DOHH2 (cell line): ENCODE results near the gene DCUN1D1.

Experiments used
- H3F3A ChIP-seq: fragments of 200-600 bp; sonication (generic), shearing (Covaris generic); 2 replicates; pipeline ENCODE4 v1.6.0; 2016; ENCODE audit warnings: antibody characterized with exemption, mild to moderate bottlenecking; ENCODE audit not compliant: control insufficient read depth, insufficient read depth
- H3K27ac ChIP-seq: fragments of 200-600 bp; sonication (generic); 2 replicates; pipeline ENCODE4 v1.5.1; 2014; ENCODE audit warnings: low read depth, mild to moderate bottlenecking, low read length, moderate library complexity
- H3K27me3 ChIP-seq: fragments of 200-600 bp; sonication (generic); 2 replicates; pipeline ENCODE4 v1.6.1; 2014; ENCODE audit warnings: mild to moderate bottlenecking, low read length, mixed read lengths; ENCODE audit not compliant: control insufficient read depth
- H3K36me3 ChIP-seq: fragments of 200-600 bp; sonication (generic); 2 replicates; pipeline ENCODE4 v1.6.1; 2014; ENCODE audit warnings: mild to moderate bottlenecking, low read length, moderate library complexity, mixed read lengths; ENCODE audit not compliant: control insufficient read depth
- H3K4me1 ChIP-seq: fragments of 200-600 bp; sonication (generic); 2 replicates; pipeline ENCODE4 v1.6.1; 2014; ENCODE audit warnings: mild to moderate bottlenecking, low read length, mixed read lengths; ENCODE audit not compliant: control insufficient read depth
- H3K4me2 ChIP-seq: fragments of 200-600 bp; sonication (generic); 2 replicates; pipeline ENCODE4 v1.6.0; 2014; ENCODE audit warnings: mild to moderate bottlenecking, low read length, moderate library complexity
- H3K4me3 ChIP-seq: fragments of 200-600 bp; sonication (generic); 2 replicates; pipeline ENCODE4 v1.5.1; 2014; ENCODE audit warnings: mild to moderate bottlenecking, low read length, mixed read lengths
- H3K79me2 ChIP-seq: fragments of 200-600 bp; sonication (generic); 2 replicates; pipeline ENCODE4 v1.6.1; 2014; ENCODE audit warnings: mild to moderate bottlenecking, low read length, mixed read lengths; ENCODE audit not compliant: control insufficient read depth
- H3K9me2 ChIP-seq: fragments of 200-600 bp; sonication (generic); replicated peaks from 2 replicates; pipeline ENCODE4 v1.6.1; 2014; ENCODE audit warnings: mild to moderate bottlenecking, low read length, mixed read lengths; ENCODE audit not compliant: control insufficient read depth
- H3K9me3 ChIP-seq: fragments of 200-600 bp; sonication (generic); 2 replicates; pipeline ENCODE4 v1.6.1; 2014; ENCODE audit warnings: antibody characterized with exemption, low read length, mixed read lengths; ENCODE audit not compliant: control insufficient read depth, insufficient read depth
- H4K20me1 ChIP-seq: fragments of 200-600 bp; sonication (generic); 2 replicates; pipeline ENCODE4 v1.6.0; 2014; ENCODE audit warnings: low read depth, mild to moderate bottlenecking, antibody characterized with exemption, low read length, moderate library complexity; ENCODE audit not compliant: control insufficient read depth, insufficient read depth
- CTCF ChIP-seq: fragments of 200-600 bp; sonication (generic); IDR thresholded peaks from one replicate; pipeline ENCODE4 v1.5.1; 2014; ENCODE audit warnings: antibody characterized with exemption, mild to moderate bottlenecking, low read depth, low read length; ENCODE audit not compliant: poor library complexity, severe bottlenecking
- EZH2phosphoT487 ChIP-seq: fragments of 200-600 bp; sonication (generic); IDR thresholded peaks from 2 replicates; pipeline ENCODE4 v1.6.1; 2017; ENCODE audit warnings: borderline replicate concordance, mild to moderate bottlenecking, antibody characterized with exemption, low read length, moderate library complexity, mixed read lengths

DCUN1D1 gene

GRCh38 chr3:182919866-182920357, 60.4 kb downstream of the DCUN1D1 start:
- no peak for TF ChIP-seq EZH2phosphoT487
- no peak for TF ChIP-seq CTCF
- Histone ChIP-seq H3K4me1 (peaks cover 3% of the 10 kb centered on the region; the same call in 1 of the 2 replicates), H3K27me3 (no peaks in the 10 kb centered on the region), H3K27ac (no peak overlapping the region), H3F3A (no peaks in the 10 kb centered on the region), H3K4me2 (no peak overlapping the region), H4K20me1 (no peaks in the 10 kb centered on the region), H3K79me2 (no peaks in the 10 kb centered on the region), H3K9me2 (no peaks in the 10 kb centered on the region), H3K36me3 (peaks cover 7% of the 10 kb centered on the region), H3K9me3 (no peaks in the 10 kb centered on the region), H3K4me3 (no peak overlapping the region)

DNA sequence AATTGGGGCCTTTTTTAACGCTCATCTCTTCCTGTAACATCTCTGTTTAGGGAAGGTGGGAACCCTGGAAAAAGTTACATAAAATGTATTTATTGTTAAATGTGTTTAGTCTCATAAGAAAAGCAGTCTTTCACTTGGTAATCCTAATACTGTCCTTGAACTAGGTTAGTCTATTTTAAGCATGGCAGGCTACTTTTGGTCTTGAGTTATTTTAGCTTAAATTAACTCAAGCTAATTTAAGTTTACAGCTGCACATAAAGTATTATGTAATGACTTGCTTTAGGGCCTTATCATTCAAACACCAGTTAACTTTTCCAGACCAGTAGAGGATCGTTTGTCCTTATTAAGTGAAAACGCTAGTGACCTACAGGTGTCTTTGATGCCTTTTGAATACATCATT, 63.2 kb downstream of the DCUN1D1 start:
- peaks cover 18% of the 10 kb centered on the region for H3K36me3 ChIP-seq
- H3K4me2 ChIP-seq, result no peak overlapping the region
- no peaks in the 10 kb centered on the region for H3F3A ChIP-seq
- H4K20me1 ChIP-seq, result no peaks in the 10 kb centered on the region
- no peak overlapping the region for H3K27ac ChIP-seq
- H3K9me3 ChIP-seq, result no peaks in the 10 kb centered on the region
- H3K4me3 ChIP-seq, result no peak overlapping the region
- H3K9me2 ChIP-seq, result no peaks in the 10 kb centered on the region
- H3K79me2 ChIP-seq, result no peaks in the 10 kb centered on the region
- TF ChIP-seq EZH2phosphoT487 (no peak), CTCF (no peak)
- peaks cover 3% of the 10 kb centered on the region; the same call in 1 of the 2 replicates for H3K4me1 ChIP-seq
- H3K27me3 ChIP-seq, result no peaks in the 10 kb centered on the region

- Histone ChIP-seq H3K79me2 (no peaks in the 10 kb centered on the region), H3K4me3 (no peak overlapping the region), H3K4me2 (no peak overlapping the region), H3K27me3 (no peaks in the 10 kb centered on the region), H3K4me1 (peaks cover 3% of the 10 kb centered on the region; the same call in 1 of the 2 replicates), H3K36me3 (peaks cover 18% of the 10 kb centered on the region), H3K9me2 (no peaks in the 10 kb centered on the region), H3K27ac (no peak overlapping the region), H3K9me3 (no peaks in the 10 kb centered on the region), H3F3A (no peaks in the 10 kb centered on the region), H4K20me1 (no peaks in the 10 kb centered on the region)
- TF ChIP-seq CTCF (no peak), EZH2phosphoT487 (no peak)
These were observed 66.0 kb downstream of the DCUN1D1 start for GRCh38 chr3:182914341-182914740.
